PFSK-1 (cell line): ENCODE data around the gene MTURN.

Source experiments
- FOXP2 ChIP-seq: optimal IDR thresholded peaks from 2 replicates; pipeline ENCODE3; 2011; ENCODE audit warnings: borderline replicate concordance, control low read depth, inconsistent platforms; ENCODE audit not compliant: insufficient read depth; ENCODE audit errors: extremely low read length, extremely low read depth
- POLR2AphosphoS5 ChIP-seq: IDR thresholded peaks from 2 replicates; pipeline ENCODE4 v1.6.1; 2012; ENCODE audit warnings: low read depth, mild to moderate bottlenecking, control low read depth, low read length, moderate library complexity
- REST ChIP-seq, 2 experiments: IDR thresholded peaks; 2 replicates each; pipeline versions ENCODE4 v1.6.1 to v1.8.0; 2011 to 2012; ENCODE audit warnings: low read depth in 2 of 2, low read length in 2 of 2, control low read depth in 1 of 2, inconsistent platforms in 1 of 2, mild to moderate bottlenecking in 1 of 2, moderate library complexity in 1 of 2; ENCODE audit not compliant: insufficient read depth in 1 of 2
- SIN3A ChIP-seq: IDR thresholded peaks from 2 replicates; pipeline ENCODE4 v1.6.1; 2012; ENCODE audit warnings: mild to moderate bottlenecking, low read length, moderate library complexity, borderline replicate concordance; ENCODE audit not compliant: insufficient read depth
- TAF1 ChIP-seq: IDR thresholded peaks from 2 replicates; pipeline ENCODE4 v1.6.1; 2012; ENCODE audit warnings: low read length, control low read depth, borderline replicate concordance; ENCODE audit not compliant: insufficient read depth

The MTURN gene

GRCh38 chr7:30202671-30203070 is 67.9 kb downstream of the MTURN start:
- no peak for TF ChIP-seq FOXP2
- no peak for TF ChIP-seq SIN3A
- no peak for TF ChIP-seq REST (IDR thresholded peaks at IDR 0.05; ENCODE audit: insufficient read depth in 1 of 2, low read depth in 2 of 2, low read length in 2 of 2)
- TF ChIP-seq TAF1: no peak
- no peak for TF ChIP-seq POLR2AphosphoS5

- no peak for TF ChIP-seq SIN3A
- no peak for TF ChIP-seq TAF1
- no peak for TF ChIP-seq FOXP2
Observed at GRCh38 chr7:30206491-30206890, 71.7 kb downstream of the MTURN start.

- TF ChIP-seq REST (IDR thresholded peaks at IDR 0.05; ENCODE audit: insufficient read depth in 1 of 2, low read depth in 2 of 2, low read length in 2 of 2): no peak
- TF ChIP-seq TAF1: no peak
- no peak for TF ChIP-seq SIN3A
- no peak for TF ChIP-seq FOXP2
- TF ChIP-seq POLR2AphosphoS5: no peak
Observed at GRCh38 chr7:30206942-30207341, 72.2 kb downstream of the MTURN start.

- no peak for TF ChIP-seq REST (IDR thresholded peaks at IDR 0.05; ENCODE audit: insufficient read depth in 1 of 2, low read depth in 2 of 2, low read length in 2 of 2)
- no peak for TF ChIP-seq SIN3A
- no peak for TF ChIP-seq POLR2AphosphoS5
- TF ChIP-seq TAF1: no peak
- TF ChIP-seq FOXP2: no peak
Observed at GRCh38 chr7:30207376-30207775, 72.6 kb downstream of the MTURN start.

GRCh38 chr7:30209951-30210350 is 75.2 kb downstream of the MTURN start:
- TF ChIP-seq TAF1 (no peak), POLR2AphosphoS5 (no peak), FOXP2 (no peak), REST (IDR thresholded peaks at IDR 0.05; ENCODE audit: insufficient read depth in 1 of 2, low read depth in 2 of 2, low read length in 2 of 2) (no peak), SIN3A (no peak)
